Activated CD4-positive, alpha-beta memory T cell treated with anti-CD3 and anti-CD28 coated beads, Interleukin-2, amount 10 ng/mL, durations not matched to agents 7 days and 5 days (primary cell): ENCODE data around the gene IKBKE. TPM values are rescaled to one million over a fixed set of nuclear protein-coding genes. Genes with fewer than 3 reads are reported as not detected.

Experiments
- CTCF ChIA-PET: fragments of 350-600 bp; sonication (Branson Sonifier 250); formaldehyde crosslinking; loops from one replicate; lab custom pipeline; 2021; ENCODE audit warnings: antibody characterized with exemption, inconsistent platforms; lab: Charles Lee
- POLR2A ChIA-PET: fragments of 350-600 bp; sonication (Branson Sonifier 250); formaldehyde crosslinking; loops from one replicate; lab custom pipeline; 2021; ENCODE audit warnings: antibody characterized with exemption; lab: Charles Lee
- DNase-seq: peaks from one replicate; pipeline ENCODE4 v3.0.0-alpha.2; 2020
- H3K27ac Mint-ChIP-seq: one replicate; pipeline ENCODE4 v1.8.0; 2021; ENCODE audit warnings: mild to moderate bottlenecking, mixed read lengths
- H3K27me3 Mint-ChIP-seq: one replicate; pipeline ENCODE4 v1.8.0; 2021; ENCODE audit warnings: mixed read lengths
- H3K36me3 Mint-ChIP-seq: one replicate; pipeline ENCODE4 v1.8.0; 2021; ENCODE audit warnings: low read depth, mixed read lengths
- H3K4me1 Mint-ChIP-seq: one replicate; pipeline ENCODE4 v1.8.0; 2021; ENCODE audit warnings: mixed read lengths
- H3K4me3 Mint-ChIP-seq: one replicate; pipeline ENCODE4 v1.8.0; 2021; ENCODE audit warnings: mild to moderate bottlenecking, mixed read lengths
- H3K9me3 Mint-ChIP-seq: one replicate; pipeline ENCODE4 v1.8.0; 2021; ENCODE audit warnings: mixed read lengths
- total RNA-seq, 2 experiments: library from RNA; stranded (reverse); gene quantifications; one replicate each; pipeline ENCODE4 v1.2.3, GENCODE V29; 2021

IKBKE gene
- total RNA-seq, 2 experiments from 2014 or later: 61.8 to 63.6 TPM

DNA sequence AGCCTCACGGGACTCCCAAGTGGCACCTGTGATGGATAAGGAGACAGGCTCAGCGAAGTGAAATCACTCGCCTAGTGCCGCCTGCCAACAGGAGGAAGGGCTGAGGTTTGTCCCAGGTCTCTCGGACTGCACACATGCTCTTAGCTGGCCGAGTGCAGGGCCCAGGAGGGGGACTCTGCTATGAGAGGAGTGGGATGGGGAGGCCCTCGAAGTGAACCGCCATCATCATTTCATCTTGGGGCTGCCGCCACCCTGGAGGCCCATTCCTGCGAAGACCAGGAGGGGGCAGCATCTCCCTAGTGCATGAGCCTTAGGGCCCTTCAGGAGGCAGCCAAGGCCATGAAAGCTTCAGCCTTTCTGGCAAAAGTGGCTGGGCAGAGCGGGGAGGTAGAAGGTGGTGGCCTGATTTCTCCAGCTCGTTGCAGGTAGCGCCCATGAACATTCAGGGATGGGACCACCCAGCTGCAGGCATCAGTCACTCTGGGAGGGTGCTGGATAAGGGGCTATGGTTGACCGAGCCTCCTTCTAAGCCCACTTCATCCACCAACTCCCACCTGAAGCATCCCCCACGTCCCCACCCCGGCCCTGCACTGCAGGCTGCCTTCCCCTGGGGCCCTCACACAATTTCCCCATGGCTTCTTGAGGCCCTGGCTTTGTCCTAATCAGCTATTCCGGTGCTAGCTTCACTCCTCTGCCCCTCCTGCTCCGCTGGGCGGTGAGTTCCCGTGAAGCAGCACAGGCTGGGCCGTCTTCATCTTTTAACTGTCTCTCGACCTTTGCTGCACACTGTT lies 19.9 kb downstream of the IKBKE start:
- ChIA-PET POLR2A (interaction anchor here (1.1 to 2.3 kb wide), 8 partner anchors 9 to 174 kb away, joined by 3 to 8 read pairs (median 6); partner anchors contain the start of gene IKBKE), CTCF (interaction anchor here (0.6 to 4.4 kb wide), 29 partner anchors 9 to 349 kb away, joined by 3 to 43 read pairs (median 4); partner anchors contain the start of genes DYRK3 and IKBKE)
- peak overlapping the region; percentile 44 for H3K27ac Mint-ChIP-seq
- peaks cover 11% of the 10 kb centered on the region for H3K4me1 Mint-ChIP-seq
- DNase-seq: peak; percentile 74
- no peak overlapping the region for H3K4me3 Mint-ChIP-seq
- H3K27me3 Mint-ChIP-seq: no peaks in the 10 kb centered on the region
- H3K36me3 Mint-ChIP-seq: peaks cover 59% of the 10 kb centered on the region
- no peaks in the 10 kb centered on the region for H3K9me3 Mint-ChIP-seq

DNA sequence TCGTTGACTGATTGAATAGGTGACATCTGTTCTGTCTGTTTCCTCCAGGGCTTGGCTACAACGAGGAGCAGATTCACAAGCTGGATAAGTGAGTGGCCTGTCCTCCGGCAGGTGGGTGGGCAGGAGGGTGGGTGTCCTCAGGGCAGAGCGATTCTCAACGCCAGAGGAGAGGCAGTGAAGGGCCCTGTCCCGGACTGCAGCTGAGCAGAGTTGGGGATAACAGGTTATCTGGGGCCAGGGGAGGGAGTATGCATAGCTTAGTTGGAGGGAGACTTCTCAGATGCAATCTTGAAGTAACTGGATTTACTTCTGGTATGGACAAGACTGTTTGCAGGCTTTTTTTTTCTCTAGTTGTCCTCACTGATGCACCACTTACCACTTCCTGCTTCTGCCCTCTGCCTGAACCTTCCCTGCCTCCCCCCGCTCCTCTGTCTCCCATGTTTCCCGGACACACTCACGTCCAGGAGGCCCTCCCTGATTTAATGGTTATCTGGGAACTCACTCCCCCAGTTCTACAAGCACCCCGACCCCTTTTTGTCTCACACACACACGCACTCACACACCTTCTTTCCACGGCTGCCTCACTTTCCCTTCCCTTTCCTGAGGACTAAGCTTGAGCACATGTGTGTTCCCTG lies 20.6 kb downstream of the IKBKE start:
- ChIA-PET CTCF (interaction anchor here (0.6 to 4.4 kb wide), 26 partner anchors 8 to 348 kb away, joined by 3 to 43 read pairs (median 6); partner anchors contain the start of genes DYRK3 and IKBKE), POLR2A (interaction anchor here (1.1 to 2.3 kb wide), 8 partner anchors 9 to 173 kb away, joined by 3 to 8 read pairs (median 6); partner anchors contain the start of gene IKBKE)
- H3K4me1 Mint-ChIP-seq: peaks cover 11% of the 10 kb centered on the region
- H3K27me3 Mint-ChIP-seq: no peaks in the 10 kb centered on the region
- H3K36me3 Mint-ChIP-seq: peaks cover 58% of the 10 kb centered on the region
- H3K9me3 Mint-ChIP-seq: no peaks in the 10 kb centered on the region
- H3K4me3 Mint-ChIP-seq: no peak overlapping the region
- DNase-seq: no peak
- peak overlapping the region; percentile 44 for H3K27ac Mint-ChIP-seq

DNA sequence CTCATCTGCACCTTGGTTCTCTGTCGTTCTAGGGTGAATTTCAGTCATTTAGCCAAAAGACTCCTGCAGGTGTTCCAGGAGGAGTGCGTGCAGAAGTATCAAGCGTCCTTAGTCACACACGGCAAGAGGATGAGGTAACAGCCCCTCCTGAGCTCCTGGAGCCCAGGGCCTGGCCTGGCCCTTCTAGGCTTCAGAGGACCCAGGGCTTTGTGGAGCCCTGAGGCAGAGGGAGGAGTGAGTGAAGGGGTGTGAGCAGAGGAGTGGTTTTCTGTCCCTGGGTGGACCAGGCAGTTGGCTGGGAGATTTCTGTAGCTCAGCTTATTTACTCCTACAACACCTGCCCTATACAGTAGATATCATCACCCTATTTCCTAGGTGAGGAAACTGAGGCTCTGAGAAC lies 21.3 kb downstream of the IKBKE start:
- peaks cover 18% of the 10 kb centered on the region for H3K4me1 Mint-ChIP-seq
- POLR2A ChIA-PET: interaction anchor here (2.0 to 2.3 kb wide), 3 partner anchors 8 to 172 kb away, joined by 6 to 8 read pairs (median 7); no protein-coding TSS in a partner anchor
- H3K36me3 Mint-ChIP-seq: peaks cover 64% of the 10 kb centered on the region
- no peak overlapping the region for H3K4me3 Mint-ChIP-seq
- CTCF ChIA-PET: interaction anchor here (2.3 to 4.4 kb wide), 3 partner anchors 91 to 173 kb away, joined by 11 to 43 read pairs (median 35); partner anchors contain the start of gene DYRK3
- DNase-seq: no peak
- no peak overlapping the region for H3K27ac Mint-ChIP-seq
- no peaks in the 10 kb centered on the region for H3K27me3 Mint-ChIP-seq
- H3K9me3 Mint-ChIP-seq: no peaks in the 10 kb centered on the region

DNA sequence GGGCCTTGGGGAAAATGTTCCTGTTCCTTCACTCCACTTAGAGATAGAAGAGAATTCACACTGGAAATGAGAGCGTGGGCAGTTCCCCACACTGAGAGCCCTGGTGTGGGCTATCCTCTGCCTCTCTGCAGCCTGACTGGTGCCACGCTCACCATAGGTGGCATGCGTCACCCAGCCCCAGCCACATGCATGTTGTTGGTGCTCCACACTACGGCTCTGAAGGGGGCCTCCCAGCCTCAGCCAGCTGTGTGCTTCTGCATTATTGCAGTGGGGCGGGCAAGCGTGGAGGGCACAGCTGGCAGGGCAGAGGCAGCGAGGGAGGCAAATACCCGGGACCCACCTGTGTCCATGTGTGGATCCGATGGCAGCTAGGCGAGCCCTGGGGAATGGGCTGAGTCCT lies 22.3 kb downstream of the IKBKE start:
- Mint-ChIP-seq H3K4me3 (no peak overlapping the region), H3K27me3 (no peaks in the 10 kb centered on the region), H3K9me3 (no peaks in the 10 kb centered on the region), H3K4me1 (peaks cover 20% of the 10 kb centered on the region), H3K36me3 (peaks cover 63% of the 10 kb centered on the region), H3K27ac (peak overlapping the region; percentile 4)
- DNase-seq: no peak
- POLR2A ChIA-PET: interaction anchor here (1.4 kb wide), 1 partner anchor 83 kb away, joined by 4 read pairs; no protein-coding TSS in a partner anchor
- CTCF ChIA-PET: interaction anchor here (4.1 to 4.4 kb wide), 2 partner anchors 90 to 172 kb away, joined by 35 to 43 read pairs; no protein-coding TSS in a partner anchor

DNA sequence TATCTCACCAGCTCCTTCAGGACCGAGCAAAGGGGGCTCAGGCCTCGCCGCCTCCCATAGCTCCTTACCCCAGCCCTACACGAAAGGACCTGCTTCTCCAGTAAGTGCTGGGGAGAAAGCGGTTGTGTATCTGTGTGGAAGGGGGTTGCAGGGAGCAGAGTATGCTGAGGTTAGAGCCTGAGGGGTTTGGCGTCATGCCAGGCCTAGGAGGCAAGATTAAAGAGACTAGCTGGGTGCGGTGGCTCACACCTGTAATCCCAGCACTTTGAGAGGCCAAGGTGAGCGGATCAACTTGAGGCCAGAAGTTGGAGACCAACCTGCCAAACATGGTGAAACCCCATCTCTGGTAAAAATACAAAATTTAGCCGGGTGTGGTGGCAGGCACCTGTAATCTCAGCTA lies 23.0 kb downstream of the IKBKE start:
- no peaks in the 10 kb centered on the region for H3K9me3 Mint-ChIP-seq
- H3K4me1 Mint-ChIP-seq: peaks cover 20% of the 10 kb centered on the region
- POLR2A ChIA-PET: interaction anchor here (1.4 to 1.6 kb wide), 3 partner anchors 10 to 82 kb away, joined by 4 to 9 read pairs (median 7); partner anchors contain the start of gene RASSF5
- H3K27ac Mint-ChIP-seq: no peak overlapping the region
- DNase-seq: no peak
- peaks cover 63% of the 10 kb centered on the region for H3K36me3 Mint-ChIP-seq
- no peaks in the 10 kb centered on the region for H3K27me3 Mint-ChIP-seq
- CTCF ChIA-PET: interaction anchor here (0.8 to 0.9 kb wide), 2 partner anchors 14 to 170 kb away, joined by 3 read pairs; no protein-coding TSS in a partner anchor
- no peak overlapping the region for H3K4me3 Mint-ChIP-seq

DNA sequence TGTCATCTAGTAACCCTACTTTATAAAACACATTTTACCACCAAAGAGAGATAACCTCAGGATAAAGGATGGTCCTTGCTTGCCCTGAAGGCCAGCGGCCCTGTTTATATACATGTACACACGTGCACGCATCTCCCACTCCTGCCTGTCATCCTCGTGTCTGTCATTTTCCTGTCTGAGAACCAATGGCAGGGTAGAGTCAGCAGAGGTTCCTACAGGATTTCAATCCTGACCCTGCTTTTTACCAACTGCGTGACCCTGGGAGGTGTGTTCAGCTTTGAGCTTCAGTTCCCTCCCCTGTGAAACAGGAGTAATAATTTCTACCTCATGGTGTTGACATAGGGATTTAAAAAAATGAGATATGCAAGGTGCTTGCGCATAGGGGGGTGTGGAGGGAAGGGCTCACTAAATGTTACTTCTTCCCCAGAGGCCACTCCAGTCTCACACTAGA lies 24.8 kb downstream of the IKBKE start:
- Mint-ChIP-seq H3K27ac (no peak overlapping the region), H3K27me3 (no peaks in the 10 kb centered on the region), H3K4me3 (no peak overlapping the region), H3K4me1 (peaks cover 20% of the 10 kb centered on the region), H3K9me3 (no peaks in the 10 kb centered on the region), H3K36me3 (peaks cover 67% of the 10 kb centered on the region)
- ChIA-PET POLR2A (interaction anchor here (0.8 to 1.0 kb wide), 2 partner anchors 9 to 12 kb away, joined by 3 to 4 read pairs; partner anchors contain the start of gene RASSF5), CTCF (interaction anchor here (0.7 to 2.6 kb wide), 8 partner anchors 16 to 169 kb away, joined by 3 to 14 read pairs (median 4); partner anchors contain the start of gene EIF2D)
- DNase-seq: no peak

DNA sequence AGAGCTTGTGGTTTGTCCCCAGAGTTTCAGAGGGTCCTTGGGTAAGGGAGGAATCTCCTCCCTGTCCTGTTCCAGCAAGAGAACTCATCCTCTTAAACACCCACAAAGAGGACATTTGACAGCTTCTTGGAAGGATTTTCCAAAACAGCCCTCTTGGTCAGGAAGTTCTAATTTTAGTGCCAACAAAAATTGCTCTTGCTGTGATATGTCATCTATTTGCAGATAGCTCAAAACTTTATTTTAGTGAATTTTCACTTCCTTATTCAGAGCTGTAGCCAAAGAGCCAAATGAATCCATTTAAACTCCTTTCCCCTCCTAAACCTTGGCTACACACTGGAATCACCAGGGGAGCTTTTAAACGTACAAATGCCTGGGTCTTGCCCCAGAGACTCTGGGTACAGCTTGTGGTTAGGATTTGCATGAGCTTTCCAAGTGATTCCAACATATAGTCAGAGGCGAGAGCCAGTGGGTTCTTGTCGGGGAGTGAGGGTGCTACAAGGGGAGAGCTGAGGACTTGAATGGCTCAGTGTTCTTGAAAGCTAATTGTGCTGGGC lies 25.3 kb downstream of the IKBKE start:
- Mint-ChIP-seq H3K27me3 (no peaks in the 10 kb centered on the region), H3K36me3 (peaks cover 65% of the 10 kb centered on the region), H3K4me1 (peaks cover 18% of the 10 kb centered on the region), H3K27ac (no peak overlapping the region), H3K9me3 (no peaks in the 10 kb centered on the region), H3K4me3 (no peak overlapping the region)
- DNase-seq: no peak
- ChIA-PET CTCF (interaction anchor here (0.7 to 2.6 kb wide), 8 partner anchors 16 to 169 kb away, joined by 3 to 14 read pairs (median 4); partner anchors contain the start of gene EIF2D), POLR2A (interaction anchor here (0.8 to 1.0 kb wide), 2 partner anchors 9 to 11 kb away, joined by 3 to 4 read pairs; partner anchors contain the start of gene RASSF5)

DNA sequence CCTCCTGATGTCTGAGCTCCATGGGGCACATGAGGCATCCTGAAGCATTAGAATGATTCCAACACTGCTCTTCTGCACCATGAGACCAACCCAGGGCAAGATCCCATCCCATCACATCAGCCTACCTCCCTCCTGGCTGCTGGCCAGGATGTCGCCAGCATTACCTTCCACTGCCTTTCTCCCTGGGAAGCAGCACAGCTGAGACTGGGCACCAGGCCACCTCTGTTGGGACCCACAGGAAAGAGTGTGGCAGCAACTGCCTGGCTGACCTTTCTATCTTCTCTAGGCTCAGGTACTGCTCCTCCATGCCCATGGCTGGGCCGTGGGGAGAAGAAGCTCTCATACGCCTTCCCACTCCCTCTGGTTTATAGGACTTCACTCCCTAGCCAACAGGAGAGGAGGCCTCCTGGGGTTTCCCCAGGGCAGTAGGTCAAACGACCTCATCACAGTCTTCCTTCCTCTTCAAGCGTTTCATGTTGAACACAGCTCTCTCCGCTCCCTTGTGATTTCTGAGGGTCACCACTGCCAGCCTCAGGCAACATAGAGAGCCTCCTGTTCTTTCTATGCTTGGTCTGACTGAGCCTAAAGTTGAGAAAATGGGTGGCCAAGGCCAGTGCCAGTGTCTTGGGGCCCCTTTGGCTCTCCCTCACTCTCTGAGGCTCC lies 26.0 kb downstream of the IKBKE start:
- Mint-ChIP-seq H3K36me3 (peaks cover 60% of the 10 kb centered on the region), H3K9me3 (no peaks in the 10 kb centered on the region), H3K27me3 (no peaks in the 10 kb centered on the region), H3K4me3 (no peak overlapping the region), H3K4me1 (peaks cover 11% of the 10 kb centered on the region), H3K27ac (no peak overlapping the region)
- ChIA-PET POLR2A (interaction anchor here (1.1 kb wide), 1 partner anchor 11 kb away, joined by 3 read pairs; the partner anchor contains the start of gene RASSF5), CTCF (interaction anchor here (1.0 to 2.6 kb wide), 7 partner anchors 17 to 168 kb away, joined by 3 to 14 read pairs (median 5); partner anchors contain the start of gene EIF2D)
- no peak for DNase-seq

DNA sequence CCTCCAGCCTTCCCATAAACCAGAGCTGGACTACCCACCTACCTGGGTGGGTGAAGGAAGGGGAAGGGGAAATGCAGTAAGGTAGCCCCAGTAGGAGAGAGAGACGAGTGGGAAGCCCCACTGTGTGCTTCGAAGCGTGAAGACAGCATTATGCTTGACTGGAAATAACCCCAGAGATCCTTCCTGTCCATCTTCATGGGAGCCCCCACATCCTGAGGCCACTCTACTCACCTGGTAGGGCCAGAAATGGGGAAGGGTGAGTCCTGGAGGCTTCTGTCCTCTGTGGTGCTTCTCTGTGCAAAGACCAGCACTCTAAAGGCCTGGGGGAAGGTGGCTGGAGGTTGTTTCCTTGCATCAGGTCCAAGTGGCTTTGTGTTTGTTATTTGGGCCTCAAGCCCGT lies 27.1 kb downstream of the IKBKE start:
- H3K27me3 Mint-ChIP-seq: no peaks in the 10 kb centered on the region
- H3K4me3 Mint-ChIP-seq: no peak overlapping the region
- DNase-seq: no peak
- CTCF ChIA-PET: interaction anchor here (0.7 to 2.6 kb wide), 3 partner anchors 61 to 167 kb away, joined by 3 to 14 read pairs (median 4); no protein-coding TSS in a partner anchor
- no peak overlapping the region for H3K27ac Mint-ChIP-seq
- POLR2A ChIA-PET: interaction anchor here (1.1 to 1.7 kb wide), 4 partner anchors 9 to 115 kb away, joined by 3 to 6 read pairs (median 4); partner anchors contain the start of genes EIF2D and RASSF5
- H3K9me3 Mint-ChIP-seq: no peaks in the 10 kb centered on the region
- peaks cover 54% of the 10 kb centered on the region for H3K36me3 Mint-ChIP-seq
- H3K4me1 Mint-ChIP-seq: peaks cover 9% of the 10 kb centered on the region

DNA sequence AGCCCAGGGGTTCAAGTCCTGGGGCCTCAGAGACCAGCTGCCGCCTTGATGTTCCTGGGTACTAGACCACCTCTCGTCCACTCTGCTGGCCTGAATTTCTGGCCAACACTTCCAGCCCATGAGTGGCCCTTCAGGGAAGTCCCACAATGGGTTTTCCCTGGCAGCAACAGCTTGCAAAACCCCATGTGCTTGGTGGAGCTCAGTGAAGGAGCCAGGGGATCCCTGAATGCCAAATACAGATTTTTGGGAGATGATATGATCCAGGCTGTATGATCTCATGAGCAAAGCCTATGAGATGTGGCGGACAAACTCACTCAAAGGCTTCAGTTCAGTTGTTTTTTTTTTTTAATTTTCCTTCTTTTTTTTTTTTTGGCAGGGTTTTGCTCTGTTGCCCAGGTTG lies 27.5 kb downstream of the IKBKE start:
- no peaks in the 10 kb centered on the region for H3K27me3 Mint-ChIP-seq
- DNase-seq: no peak
- peaks cover 11% of the 10 kb centered on the region for H3K4me1 Mint-ChIP-seq
- H3K9me3 Mint-ChIP-seq: no peaks in the 10 kb centered on the region
- ChIA-PET CTCF (interaction anchor here (0.7 to 2.2 kb wide), 3 partner anchors 7 to 112 kb away, joined by 3 to 6 read pairs (median 4); no protein-coding TSS in a partner anchor), POLR2A (interaction anchor here (1.5 to 1.7 kb wide), 3 partner anchors 9 to 114 kb away, joined by 4 to 6 read pairs (median 4); partner anchors contain the start of genes EIF2D and RASSF5)
- H3K36me3 Mint-ChIP-seq: peaks cover 50% of the 10 kb centered on the region
- H3K4me3 Mint-ChIP-seq: no peak overlapping the region
- H3K27ac Mint-ChIP-seq: no peak overlapping the region

DNA sequence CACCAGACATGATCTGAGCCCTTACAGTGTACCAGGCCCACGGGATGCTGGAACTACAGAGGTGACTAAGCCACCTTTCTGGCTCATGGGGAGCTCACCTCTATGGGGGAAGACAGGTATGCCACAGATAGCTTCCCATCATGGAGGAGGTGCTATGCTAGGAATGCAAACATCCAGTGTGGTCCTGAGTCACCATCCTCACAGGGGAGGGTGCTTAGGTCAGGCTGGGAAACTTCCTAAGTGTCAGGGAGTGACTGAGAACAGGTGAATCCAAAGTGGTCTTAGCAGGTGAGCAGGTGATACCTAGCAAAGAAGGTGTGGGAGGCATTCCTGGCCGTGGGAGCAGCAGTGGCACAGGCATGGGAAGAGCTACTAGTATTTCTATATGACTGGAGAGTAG lies 28.4 kb downstream of the IKBKE start:
- H3K27me3 Mint-ChIP-seq: no peaks in the 10 kb centered on the region
- no peaks in the 10 kb centered on the region for H3K9me3 Mint-ChIP-seq
- H3K4me3 Mint-ChIP-seq: no peak overlapping the region
- H3K4me1 Mint-ChIP-seq: peaks cover 18% of the 10 kb centered on the region
- POLR2A ChIA-PET: interaction anchor here (1.5 to 1.9 kb wide), 4 partner anchors 8 to 113 kb away, joined by 4 to 6 read pairs (median 5); partner anchors contain the start of genes EIF2D and RASSF5
- CTCF ChIA-PET: interaction anchor here (1.0 to 2.2 kb wide), 2 partner anchors 8 to 46 kb away, joined by 4 to 6 read pairs; no protein-coding TSS in a partner anchor
- H3K27ac Mint-ChIP-seq: no peak overlapping the region
- DNase-seq: no peak
- H3K36me3 Mint-ChIP-seq: peaks cover 42% of the 10 kb centered on the region
